ENCODE measurements around the gene GSC2.

The GSC2 gene

GRCh38 chr22:19178657-19179496, 28.8 kb upstream of the GSC2 start, which contains the start of gene SLC25A1:
Gene SLC25A1, minus strand, starts transcription at chr22:19178736. Its CDS starts 63 bp downstream, at chr22:19178673.
- POLR2A ChIA-PET = interaction anchor here (0.7 to 3.5 kb wide), 11 partner anchors 11 to 301 kb away, joined by 3 to 20 read pairs (median 4); partner anchors contain the start of genes CDC45, CLTCL1, ESS2 and HIRA
- no peak for TF ChIP-seq PKNOX1 (IDR thresholded peaks at IDR 0.05)
- TF ChIP-seq L3MBTL2 (conservative IDR thresholded peaks at IDR 0.05) = peak; percentile 25; the same call in 1 of the 2 replicates
- peak; percentile 97 for DNase-seq (ENCODE audit: extremely low spot score)
- CTCF ChIA-PET = interaction anchor here (0.6 to 1.8 kb wide), 8 partner anchors 12 to 232 kb away, joined by 3 to 8 read pairs (median 4); partner anchors contain the start of gene ESS2

- ChIA-PET POLR2A (interaction anchor here (0.7 to 3.5 kb wide), 11 partner anchors 11 to 302 kb away, joined by 3 to 20 read pairs (median 4); partner anchors contain the start of genes CDC45, CLTCL1, ESS2 and HIRA), CTCF (interaction anchor here (1.0 to 1.8 kb wide), 4 partner anchors 34 to 233 kb away, joined by 3 to 8 read pairs (median 4); partner anchors contain the start of gene ESS2)
- no peak for TF ChIP-seq FOXA1 (IDR thresholded peaks at IDR 0.05)
- TF ChIP-seq CTBP1 (IDR thresholded peaks at IDR 0.05; ENCODE audit: borderline replicate concordance) = no peak
- TF ChIP-seq ELF4 (IDR thresholded peaks at IDR 0.05) = peak; percentile 66; the same call in 1 of the 2 replicates
- peak; percentile 68 for TF ChIP-seq FOXM1 (IDR thresholded peaks at IDR 0.05; ENCODE audit: borderline replicate concordance)
- TF ChIP-seq ARNT (IDR thresholded peaks at IDR 0.05) = 0 out of 2 replicates have a peak, but pooled peaks have one; percentile 36
- DNase-seq (ENCODE audit: extremely low spot score) = peak; percentile 56
Measured at GRCh38 chr22:19178065-19178656, 28.1 kb upstream of the GSC2 start.

GRCh38 chr22:19177164-19178064, 27.3 kb upstream of the GSC2 start:
- no peak for DNase-seq (ENCODE audit: extremely low spot score)

GRCh38 chr22:19176732-19177131, 26.6 kb upstream of the GSC2 start:
- TF ChIP-seq LEF1 (IDR thresholded peaks at IDR 0.05; ENCODE audit: borderline replicate concordance) (no peak), SP1 (IDR thresholded peaks at IDR 0.05) (no peak), FOXK2 (IDR thresholded peaks at IDR 0.05) (no peak), NFRKB (IDR thresholded peaks at IDR 0.05) (no peak), ARNT (IDR thresholded peaks at IDR 0.05) (no peak), PKNOX1 (IDR thresholded peaks at IDR 0.05) (no peak), ELF4 (IDR thresholded peaks at IDR 0.05) (no peak), ZNF384 (IDR thresholded peaks at IDR 0.05) (no peak), FOXA1 (IDR thresholded peaks at IDR 0.05) (no peak), CTBP1 (IDR thresholded peaks at IDR 0.05; ENCODE audit: borderline replicate concordance) (no peak), FOXM1 (IDR thresholded peaks at IDR 0.05; ENCODE audit: borderline replicate concordance) (no peak), L3MBTL2 (conservative IDR thresholded peaks at IDR 0.05) (no peak), HDGF (IDR thresholded peaks at IDR 0.05; ENCODE audit: borderline replicate concordance) (no peak), SUZ12 (IDR thresholded peaks at IDR 0.05) (no peak), TARDBP (IDR thresholded peaks at IDR 0.05) (no peak), BHLHE40 (IDR thresholded peaks at IDR 0.05; ENCODE audit: borderline replicate concordance) (no peak)
- no peak for DNase-seq (ENCODE audit: extremely low spot score)
- CTCF ChIA-PET = no interaction called here
- POLR2A ChIA-PET = interaction anchor here (0.9 to 2.0 kb wide), 2 partner anchors 115 to 303 kb away, joined by 3 to 5 read pairs; partner anchors contain the start of genes CLTCL1 and UFD1

More at GRCh38 chr22:19177164-19178064, 27.3 kb upstream of the GSC2 start:
- CTCF ChIA-PET = no interaction called here
- POLR2A ChIA-PET = interaction anchor here (3.5 kb wide), 1 partner anchor 115 kb away, joined by 20 read pairs; the partner anchor contains the start of gene CLTCL1
- TF ChIP-seq NFRKB (IDR thresholded peaks at IDR 0.05) = no peak
- no peak for TF ChIP-seq ARNT (IDR thresholded peaks at IDR 0.05)
- no peak for TF ChIP-seq HDGF (IDR thresholded peaks at IDR 0.05; ENCODE audit: borderline replicate concordance)
- no peak for TF ChIP-seq FOXK2 (IDR thresholded peaks at IDR 0.05)
- no peak for TF ChIP-seq ELF4 (IDR thresholded peaks at IDR 0.05)

GRCh38 chr22:19176175-19176643, 26.1 kb upstream of the GSC2 start:
- TF ChIP-seq NFRKB (IDR thresholded peaks at IDR 0.05) (no peak), HDGF (IDR thresholded peaks at IDR 0.05; ENCODE audit: borderline replicate concordance) (0 out of 2 replicates have a peak, but pooled peaks have one; percentile 1)
- ChIA-PET POLR2A (interaction anchor here (0.9 to 2.0 kb wide), 3 partner anchors 60 to 303 kb away, joined by 3 to 5 read pairs (median 3); partner anchors contain the start of genes CLTCL1 and UFD1), CTCF (no interaction called here)
- DNase-seq (ENCODE audit: extremely low spot score) = no peak

- POLR2A ChIA-PET = interaction anchor here (0.9 to 2.0 kb wide), 3 partner anchors 60 to 304 kb away, joined by 3 to 5 read pairs (median 3); partner anchors contain the start of genes CLTCL1 and UFD1
- no peak for DNase-seq (ENCODE audit: extremely low spot score)
- TF ChIP-seq LEF1 (IDR thresholded peaks at IDR 0.05; ENCODE audit: borderline replicate concordance) (no peak), FOXK2 (IDR thresholded peaks at IDR 0.05) (no peak), FOXA1 (IDR thresholded peaks at IDR 0.05) (no peak), NFRKB (IDR thresholded peaks at IDR 0.05) (no peak), ELF4 (IDR thresholded peaks at IDR 0.05) (peak; percentile 10; the same call in 1 of the 2 replicates), ARNT (IDR thresholded peaks at IDR 0.05) (no peak), FOXM1 (IDR thresholded peaks at IDR 0.05; ENCODE audit: borderline replicate concordance) (no peak)
- CTCF ChIA-PET = no interaction called here
Measured at GRCh38 chr22:19175602-19176174, 25.6 kb upstream of the GSC2 start.
